ENCODE data around the gene SPIN1.
"Not testable (repeated sequence)": the region's sequence is repeated elsewhere in the genome, so short reads cannot be mapped to it uniquely, and the experiment has no call there.

The SPIN1 gene

GRCh38 chr9:88370346-88370745 is 17.9 kb upstream of the SPIN1 start:
- Histone ChIP-seq H3K27me3 (ENCODE audit: low read depth, low read length) (no peaks in the 10 kb centered on the region), H3K36me3 (ENCODE audit: control insufficient read depth in 1 of 2, insufficient read depth in 2 of 2, low read length in 2 of 2) (no peaks in the 10 kb centered on the region), H3K4me3 (ENCODE audit: low read depth in 1 of 2, low read length in 2 of 2) (no peak overlapping the region), H3K9me3 (ENCODE audit: control insufficient read depth in 1 of 2, low read length in 2 of 2) (peaks cover 0 to 10% of the 10 kb centered on the region in 2 donors), H3K27ac (ENCODE audit: low read length) (no peak overlapping the region), H3K4me1 (ENCODE audit: control insufficient read depth in 1 of 2, insufficient read depth in 2 of 2, low read length in 2 of 2) (no peaks in the 10 kb centered on the region)

DNA sequence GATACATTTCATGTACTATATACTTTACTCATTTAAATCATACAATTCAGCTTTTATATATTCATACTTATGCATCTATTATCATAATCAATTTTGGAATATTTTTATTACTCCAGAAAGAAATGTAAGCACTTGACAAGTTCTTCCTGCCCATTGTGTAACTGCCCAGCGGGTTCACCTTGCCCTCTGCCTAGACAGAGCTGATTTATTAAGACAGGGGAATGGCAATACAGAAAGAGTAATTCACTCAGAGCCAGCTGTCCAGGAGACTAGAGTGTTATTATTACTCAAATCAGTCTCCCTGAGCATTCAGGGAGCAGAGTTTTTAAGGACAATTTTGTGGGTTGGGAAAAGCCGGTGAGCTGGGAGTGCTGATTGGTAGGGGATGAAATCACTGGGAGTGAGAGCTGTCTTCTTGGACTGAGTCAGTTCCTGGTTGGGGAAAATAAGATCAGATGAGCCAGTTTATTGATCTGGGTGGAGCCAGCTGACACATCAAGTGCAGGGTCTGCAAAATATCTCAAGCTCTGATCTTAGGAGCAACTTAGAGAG is 16.1 kb upstream of the SPIN1 start:
- Histone ChIP-seq H3K4me1 (ENCODE audit: control insufficient read depth in 1 of 2, insufficient read depth in 2 of 2, low read length in 2 of 2) (no peaks in the 10 kb centered on the region), H3K27me3 (ENCODE audit: low read depth, low read length) (no peaks in the 10 kb centered on the region), H3K27ac (ENCODE audit: low read length) (no peak overlapping the region), H3K36me3 (ENCODE audit: control insufficient read depth in 1 of 2, insufficient read depth in 2 of 2, low read length in 2 of 2) (no peaks in the 10 kb centered on the region), H3K4me3 (ENCODE audit: low read depth in 1 of 2, low read length in 2 of 2) (no peak overlapping the region), H3K9me3 (ENCODE audit: control insufficient read depth in 1 of 2, low read length in 2 of 2) (peaks cover 0 to 10% of the 10 kb centered on the region in 2 donors)

GRCh38 chr9:88373045-88373444 is 15.2 kb upstream of the SPIN1 start:
- no peak overlapping the region for H3K4me3 ChIP-seq (ENCODE audit: low read depth in 1 of 2, low read length in 2 of 2)
- no peak overlapping the region for H3K27ac ChIP-seq (ENCODE audit: low read length)
- no peaks in the 10 kb centered on the region for H3K36me3 ChIP-seq (ENCODE audit: control insufficient read depth in 1 of 2, insufficient read depth in 2 of 2, low read length in 2 of 2)
- H3K27me3 ChIP-seq (ENCODE audit: low read depth, low read length) = no peaks in the 10 kb centered on the region
- peaks cover 0 to 3% of the 10 kb centered on the region in 2 donors for H3K9me3 ChIP-seq (ENCODE audit: control insufficient read depth in 1 of 2, low read length in 2 of 2)
- no peaks in the 10 kb centered on the region for H3K4me1 ChIP-seq (ENCODE audit: control insufficient read depth in 1 of 2, insufficient read depth in 2 of 2, low read length in 2 of 2)

- H3K4me3 ChIP-seq (ENCODE audit: low read depth in 1 of 2, low read length in 2 of 2) = no peak overlapping the region
- H3K27ac ChIP-seq (ENCODE audit: low read length) = no peak overlapping the region
- no peaks in the 10 kb centered on the region for H3K36me3 ChIP-seq (ENCODE audit: control insufficient read depth in 1 of 2, insufficient read depth in 2 of 2, low read length in 2 of 2)
- no peaks in the 10 kb centered on the region for H3K4me1 ChIP-seq (ENCODE audit: control insufficient read depth in 1 of 2, insufficient read depth in 2 of 2, low read length in 2 of 2)
- H3K27me3 ChIP-seq (ENCODE audit: low read depth, low read length) = no peaks in the 10 kb centered on the region
- H3K9me3 ChIP-seq (ENCODE audit: control insufficient read depth in 1 of 2, low read length in 2 of 2) = no peaks in the 10 kb centered on the region
Measured at GRCh38 chr9:88378317-88378716, 9.9 kb upstream of the SPIN1 start.

GRCh38 chr9:88379352-88379751 is 8.9 kb upstream of the SPIN1 start:
- H3K4me1 ChIP-seq (ENCODE audit: control insufficient read depth in 1 of 2, insufficient read depth in 2 of 2, low read length in 2 of 2) = no peaks in the 10 kb centered on the region
- no peak overlapping the region for H3K27ac ChIP-seq (ENCODE audit: low read length)
- no peaks in the 10 kb centered on the region for H3K27me3 ChIP-seq (ENCODE audit: low read depth, low read length)
- H3K36me3 ChIP-seq (ENCODE audit: control insufficient read depth in 1 of 2, insufficient read depth in 2 of 2, low read length in 2 of 2) = no peaks in the 10 kb centered on the region
- H3K4me3 ChIP-seq (ENCODE audit: low read depth in 1 of 2, low read length in 2 of 2) = no peak overlapping the region
- H3K9me3 ChIP-seq (ENCODE audit: control insufficient read depth in 1 of 2, low read length in 2 of 2) = no peaks in the 10 kb centered on the region

GRCh38 chr9:88380118-88380517 is 8.1 kb upstream of the SPIN1 start:
- Histone ChIP-seq H3K27me3 (ENCODE audit: low read depth, low read length) (no peaks in the 10 kb centered on the region), H3K27ac (ENCODE audit: low read length) (no peak overlapping the region), H3K36me3 (ENCODE audit: control insufficient read depth in 1 of 2, insufficient read depth in 2 of 2, low read length in 2 of 2) (no peaks in the 10 kb centered on the region), H3K9me3 (ENCODE audit: control insufficient read depth in 1 of 2, low read length in 2 of 2) (no peaks in the 10 kb centered on the region), H3K4me3 (ENCODE audit: low read depth in 1 of 2, low read length in 2 of 2) (no peak overlapping the region), H3K4me1 (ENCODE audit: control insufficient read depth in 1 of 2, insufficient read depth in 2 of 2, low read length in 2 of 2) (no peaks in the 10 kb centered on the region)

- H3K9me3 ChIP-seq (ENCODE audit: control insufficient read depth in 1 of 2, low read length in 2 of 2); H3K27ac ChIP-seq (ENCODE audit: low read length); H3K36me3 ChIP-seq (ENCODE audit: control insufficient read depth in 1 of 2, insufficient read depth in 2 of 2, low read length in 2 of 2); H3K4me1 ChIP-seq (ENCODE audit: control insufficient read depth in 1 of 2, insufficient read depth in 2 of 2, low read length in 2 of 2); H3K27me3 ChIP-seq (ENCODE audit: low read depth, low read length); H3K4me3 ChIP-seq (ENCODE audit: low read depth in 1 of 2, low read length in 2 of 2): not testable (repeated sequence)
Measured at GRCh38 chr9:88381322-88381721, 6.9 kb upstream of the SPIN1 start.

- Histone ChIP-seq H3K27me3 (ENCODE audit: low read depth, low read length) (no peaks in the 10 kb centered on the region), H3K4me1 (ENCODE audit: control insufficient read depth in 1 of 2, insufficient read depth in 2 of 2, low read length in 2 of 2) (no peaks in the 10 kb centered on the region), H3K27ac (ENCODE audit: low read length) (no peak overlapping the region), H3K4me3 (ENCODE audit: low read depth in 1 of 2, low read length in 2 of 2) (no peak overlapping the region), H3K36me3 (ENCODE audit: control insufficient read depth in 1 of 2, insufficient read depth in 2 of 2, low read length in 2 of 2) (no peaks in the 10 kb centered on the region), H3K9me3 (ENCODE audit: control insufficient read depth in 1 of 2, low read length in 2 of 2) (no peaks in the 10 kb centered on the region)
Measured at GRCh38 chr9:88383176-88383575, 5.1 kb upstream of the SPIN1 start.

DNA sequence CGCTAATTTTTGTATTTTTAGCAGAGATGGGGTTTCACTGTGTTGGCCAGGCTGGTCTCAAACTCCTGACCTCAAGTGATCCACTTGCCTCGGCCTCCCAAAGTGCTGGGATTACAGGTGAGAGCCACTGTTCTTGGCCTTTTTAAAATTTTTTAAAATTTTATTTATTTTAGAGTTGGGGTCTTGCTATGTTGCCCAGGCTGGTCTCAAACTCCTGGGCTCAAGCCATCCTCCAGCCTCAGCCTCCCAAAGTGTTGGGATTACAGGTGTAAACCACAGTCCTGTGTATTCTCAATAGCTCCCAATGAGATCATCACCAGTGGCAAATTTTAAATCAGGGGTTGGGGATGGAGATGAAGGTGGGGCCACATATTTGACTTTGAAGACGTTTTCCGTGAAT is 2.1 kb upstream of the SPIN1 start:
- H3K4me1 ChIP-seq (ENCODE audit: control insufficient read depth in 1 of 2, insufficient read depth in 2 of 2, low read length in 2 of 2); H3K27ac ChIP-seq (ENCODE audit: low read length); H3K9me3 ChIP-seq (ENCODE audit: control insufficient read depth in 1 of 2, low read length in 2 of 2); H3K4me3 ChIP-seq (ENCODE audit: low read depth in 1 of 2, low read length in 2 of 2); H3K27me3 ChIP-seq (ENCODE audit: low read depth, low read length); H3K36me3 ChIP-seq (ENCODE audit: control insufficient read depth in 1 of 2, insufficient read depth in 2 of 2, low read length in 2 of 2): not testable (repeated sequence)

DNA sequence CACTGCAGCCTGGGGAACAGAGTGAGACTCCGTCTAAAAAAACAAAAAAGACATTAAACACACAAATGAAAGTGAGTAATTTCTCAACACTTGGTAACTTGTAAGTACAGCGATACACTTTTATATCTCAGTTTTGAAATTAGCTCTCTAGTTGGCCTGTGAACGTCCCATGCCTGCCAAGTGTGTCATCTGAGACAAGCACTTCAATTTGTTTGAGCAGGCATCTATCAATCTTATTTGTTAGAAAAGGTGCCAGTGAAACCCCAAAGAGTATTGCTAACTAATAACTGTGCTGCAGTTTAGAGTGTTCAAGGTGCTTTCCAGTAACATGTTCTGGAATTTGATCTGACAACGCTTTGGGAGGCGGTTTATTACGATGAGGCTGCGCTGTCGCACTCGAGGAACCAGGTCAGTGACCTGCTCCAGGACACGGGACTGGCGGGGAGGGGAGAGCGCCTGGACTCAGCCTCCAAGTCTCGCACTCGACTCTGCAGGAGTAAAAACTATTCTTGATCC is 1.1 kb upstream of the SPIN1 start:
- Histone ChIP-seq H3K27ac (ENCODE audit: low read length) (peak overlapping the region; percentile 81), H3K4me3 (ENCODE audit: low read depth in 1 of 2, low read length in 2 of 2) (peak overlapping the region; percentile 79 to 86)

DNA sequence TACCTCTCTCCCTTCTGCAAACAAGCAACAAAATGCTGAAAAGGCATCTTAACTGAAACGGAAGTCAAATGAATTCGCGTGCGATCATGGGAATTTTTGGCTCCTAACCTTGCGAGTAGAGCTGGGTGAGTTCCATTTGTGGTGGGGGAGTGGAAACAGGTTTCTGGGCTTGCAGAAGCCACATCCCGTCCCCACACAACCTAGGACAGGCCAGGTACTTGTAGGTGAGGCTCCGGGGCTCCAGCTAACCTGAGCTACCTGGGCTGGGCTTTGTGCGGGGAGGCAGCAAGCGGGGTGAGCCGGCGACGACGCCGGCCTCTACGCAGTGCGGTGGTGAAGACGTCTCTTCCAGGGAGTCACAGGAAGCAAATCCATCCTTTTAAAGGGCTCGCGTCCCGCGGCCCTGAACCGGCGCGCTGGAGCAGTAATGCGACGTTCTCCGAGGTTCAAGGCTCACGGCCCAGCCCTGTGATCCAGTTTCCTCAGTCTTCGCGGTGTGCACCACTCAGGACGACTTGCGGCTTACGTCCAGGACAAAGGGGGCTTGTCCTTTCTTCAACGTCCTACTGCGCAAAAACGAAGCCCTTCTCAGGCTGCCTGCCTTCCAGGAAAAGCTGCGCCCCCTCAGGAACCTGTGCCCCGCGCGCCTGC is 567 bp upstream of the SPIN1 start:
- Histone ChIP-seq H3K27ac (ENCODE audit: low read length) (peak overlapping the region; percentile 81), H3K9me3 (ENCODE audit: control insufficient read depth in 1 of 2, low read length in 2 of 2) (no peaks in the 10 kb centered on the region), H3K4me1 (ENCODE audit: control insufficient read depth in 1 of 2, insufficient read depth in 2 of 2, low read length in 2 of 2) (peaks cover 8 to 18% of the 10 kb centered on the region in 2 donors), H3K4me3 (ENCODE audit: low read depth in 1 of 2, low read length in 2 of 2) (peak overlapping the region; percentile 79 to 86), H3K27me3 (ENCODE audit: low read depth, low read length) (no peaks in the 10 kb centered on the region), H3K36me3 (ENCODE audit: control insufficient read depth in 1 of 2, insufficient read depth in 2 of 2, low read length in 2 of 2) (no peaks in the 10 kb centered on the region)

More for the DNA sequence above, 1.1 kb upstream of the SPIN1 start:
- Histone ChIP-seq H3K9me3 (ENCODE audit: control insufficient read depth in 1 of 2, low read length in 2 of 2) (no peaks in the 10 kb centered on the region), H3K27me3 (ENCODE audit: low read depth, low read length) (no peaks in the 10 kb centered on the region), H3K36me3 (ENCODE audit: control insufficient read depth in 1 of 2, insufficient read depth in 2 of 2, low read length in 2 of 2) (no peaks in the 10 kb centered on the region), H3K4me1 (ENCODE audit: control insufficient read depth in 1 of 2, insufficient read depth in 2 of 2, low read length in 2 of 2) (peaks cover 8 to 14% of the 10 kb centered on the region in 2 donors)
